HEK293T (cell line): ENCODE data around the gene PLCH2.

ENCODE experiments used
- CTCF ChIA-PET: fragments of 350-600 bp; formaldehyde crosslinking; extraction: SDS; loops from one replicate; lab custom pipeline; 2021; ENCODE audit warnings: antibody characterized with exemption, inconsistent platforms; lab: Yijun Ruan, JAX
- POLR2A ChIA-PET: fragments of 350-600 bp; formaldehyde crosslinking; extraction: SDS; loops from one replicate; lab custom pipeline; 2020; ENCODE audit warnings: antibody characterized with exemption, inconsistent platforms; lab: Yijun Ruan, JAX
- DNase-seq: peaks from one replicate; pipeline ENCODE4 v3.0.0; 2012; ENCODE audit warnings: mixed read lengths; ENCODE audit errors: extremely low spot score
- ARNT ChIP-seq: fragments of 450-650 bp; IDR thresholded peaks from 2 replicates; pipeline ENCODE4 v1.6.1; 2017; ENCODE audit warnings: mild to moderate bottlenecking
- BHLHE40 ChIP-seq: fragments of 450-650 bp; IDR thresholded peaks from 2 replicates; pipeline ENCODE4 v1.6.1; 2016; ENCODE audit warnings: mild to moderate bottlenecking, moderate library complexity, borderline replicate concordance
- CTBP1 ChIP-seq: fragments of 450-650 bp; IDR thresholded peaks from 2 replicates; pipeline ENCODE4 v1.6.1; 2016; ENCODE audit warnings: borderline replicate concordance
- ELF4 ChIP-seq: fragments of 450-650 bp; IDR thresholded peaks from 2 replicates; pipeline ENCODE4 v1.6.1; 2017; ENCODE audit warnings: antibody characterized with exemption
- FOXA1 ChIP-seq: fragments of 450-650 bp; IDR thresholded peaks from 2 replicates; pipeline ENCODE4 v1.6.1; 2016; ENCODE audit warnings: mild to moderate bottlenecking
- FOXK2 ChIP-seq: fragments of 450-650 bp; IDR thresholded peaks from 2 replicates; pipeline ENCODE4 v1.6.1; 2016; ENCODE audit warnings: mild to moderate bottlenecking
- FOXM1 ChIP-seq: fragments of 450-650 bp; IDR thresholded peaks from 2 replicates; pipeline ENCODE4 v1.6.1; 2017; ENCODE audit warnings: mild to moderate bottlenecking, borderline replicate concordance
- HDGF ChIP-seq: fragments of 450-650 bp; IDR thresholded peaks from 2 replicates; pipeline ENCODE4 v1.6.1; 2017; ENCODE audit warnings: antibody characterized with exemption, borderline replicate concordance
- L3MBTL2 ChIP-seq: fragments of 450-650 bp; conservative IDR thresholded peaks from 2 replicates; pipeline ENCODE4 v1.6.1; 2016; ENCODE audit warnings: mild to moderate bottlenecking
- LEF1 ChIP-seq: fragments of 450-650 bp; IDR thresholded peaks from 2 replicates; pipeline ENCODE4 v1.6.1; 2017; ENCODE audit warnings: mild to moderate bottlenecking, borderline replicate concordance
- NFRKB ChIP-seq: fragments of 450-650 bp; IDR thresholded peaks from 2 replicates; pipeline ENCODE4 v1.6.1; 2016; ENCODE audit warnings: mild to moderate bottlenecking, moderate library complexity
- SP1 ChIP-seq: fragments of 450-650 bp; IDR thresholded peaks from 2 replicates; pipeline ENCODE4 v1.6.1; 2017
- SUZ12 ChIP-seq: fragments of 450-650 bp; IDR thresholded peaks from 2 replicates; pipeline ENCODE4 v1.6.1; 2016; ENCODE audit warnings: mild to moderate bottlenecking
- TARDBP ChIP-seq: fragments of 450-650 bp; IDR thresholded peaks from 2 replicates; pipeline ENCODE4 v1.6.1; 2016
- ZNF384 ChIP-seq: fragments of 450-650 bp; IDR thresholded peaks from 2 replicates; pipeline ENCODE4 v1.6.1; 2016
- TF ChIP-seq, protein P1 (sequence below): fragments of 450-650 bp; IDR thresholded peaks from 2 replicates; pipeline ENCODE4 v1.6.1; 2016

Gene PLCH2

GRCh38 chr1:2483970-2484369 is 7.9 kb downstream of the PLCH2 start:
- ChIA-PET CTCF (no interaction called here), POLR2A (no interaction called here)
- DNase-seq, result no peak
- TF ChIP-seq ARNT (no peak), FOXA1 (no peak), ELF4 (no peak), HDGF (no peak), LEF1 (no peak), TARDBP (no peak), L3MBTL2 (no peak), CTBP1 (no peak), SUZ12 (no peak), FOXK2 (no peak), NFRKB (no peak), SP1 (no peak)
- TF ChIP-seq, protein P1, sequence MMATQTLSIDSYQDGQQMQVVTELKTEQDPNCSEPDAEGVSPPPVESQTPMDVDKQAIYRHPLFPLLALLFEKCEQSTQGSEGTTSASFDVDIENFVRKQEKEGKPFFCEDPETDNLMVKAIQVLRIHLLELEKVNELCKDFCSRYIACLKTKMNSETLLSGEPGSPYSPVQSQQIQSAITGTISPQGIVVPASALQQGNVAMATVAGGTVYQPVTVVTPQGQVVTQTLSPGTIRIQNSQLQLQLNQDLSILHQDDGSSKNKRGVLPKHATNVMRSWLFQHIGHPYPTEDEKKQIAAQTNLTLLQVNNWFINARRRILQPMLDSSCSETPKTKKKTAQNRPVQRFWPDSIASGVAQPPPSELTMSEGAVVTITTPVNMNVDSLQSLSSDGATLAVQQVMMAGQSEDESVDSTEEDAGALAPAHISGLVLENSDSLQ, result no peak

DNA sequence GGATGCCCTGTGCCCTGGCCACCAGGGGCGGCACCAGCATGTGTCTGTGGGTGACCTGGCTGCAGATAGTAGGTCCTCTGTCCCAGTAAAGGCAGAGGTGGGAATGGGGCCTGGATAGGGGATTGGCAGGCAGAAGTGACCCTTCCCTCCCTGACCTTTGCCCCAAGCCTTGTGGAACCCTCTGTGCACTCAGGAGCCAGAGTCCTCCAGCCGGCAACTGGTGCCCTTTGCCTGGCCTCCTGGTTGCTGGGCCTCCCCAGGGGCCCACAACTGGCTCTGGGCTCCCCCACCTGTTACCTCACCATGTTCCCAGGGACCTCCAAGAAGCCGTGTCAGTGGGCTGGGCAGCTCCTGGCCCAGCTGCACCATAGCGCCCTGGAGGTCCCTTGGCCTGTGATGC is 10.0 kb downstream of the PLCH2 start:
- CTCF ChIA-PET, result no interaction called here
- TF ChIP-seq LEF1, result no peak

DNA sequence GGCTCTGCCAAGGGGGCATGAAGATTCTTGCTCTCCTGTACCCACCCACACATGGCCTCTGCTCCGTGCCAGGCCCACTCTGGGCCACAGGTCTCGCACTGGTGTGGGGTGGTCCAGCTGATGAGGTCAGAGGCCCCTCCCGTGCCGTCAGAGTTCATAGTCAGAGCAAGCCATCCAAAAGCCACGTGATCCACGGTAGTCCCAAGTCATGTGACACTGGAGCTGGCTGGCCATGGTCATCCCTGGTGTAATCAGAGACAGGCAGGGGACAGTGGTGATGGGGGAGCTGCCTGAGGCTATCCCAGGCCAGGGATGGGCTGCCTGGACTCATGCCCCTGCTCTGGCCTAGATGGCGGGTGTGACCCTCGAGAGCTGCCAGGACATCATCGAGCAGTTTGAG is 10.5 kb downstream of the PLCH2 start:
- TF ChIP-seq ARNT, result no peak
- no peak for TF ChIP-seq LEF1
- no peak for TF ChIP-seq L3MBTL2
- TF ChIP-seq ZNF384, result no peak
- no peak for TF ChIP-seq FOXM1
- no peak for TF ChIP-seq SP1
- no peak for TF ChIP-seq TARDBP
- TF ChIP-seq FOXA1, result no peak
- TF ChIP-seq BHLHE40, result no peak
- no peak for TF ChIP-seq NFRKB
- no peak for TF ChIP-seq CTBP1
- TF ChIP-seq ELF4, result no peak
- no peak for TF ChIP-seq SUZ12
- TF ChIP-seq, protein P1, result no peak
- TF ChIP-seq FOXK2, result no peak
- no peak for TF ChIP-seq HDGF
- ChIA-PET CTCF (no interaction called here), POLR2A (no interaction called here)

More for the DNA sequence above, 10.0 kb downstream of the PLCH2 start:
- no peak for DNase-seq
- POLR2A ChIA-PET, result no interaction called here

GRCh38 chr1:2488688-2489087 is 12.6 kb downstream of the PLCH2 start:
- ChIA-PET POLR2A (no interaction called here), CTCF (no interaction called here)
- TF ChIP-seq ZNF384, result no peak
- no peak for TF ChIP-seq NFRKB
- no peak for TF ChIP-seq HDGF
- no peak for TF ChIP-seq SUZ12
- TF ChIP-seq L3MBTL2, result no peak
- TF ChIP-seq FOXK2, result no peak
- TF ChIP-seq TARDBP, result no peak
- no peak for TF ChIP-seq BHLHE40
- DNase-seq, result no peak

More for the DNA sequence above, 10.5 kb downstream of the PLCH2 start:
- no peak for DNase-seq

GRCh38 chr1:2489615-2490014 is 13.5 kb downstream of the PLCH2 start:
- POLR2A ChIA-PET, result no interaction called here
- DNase-seq, result no peak
- CTCF ChIA-PET, result no interaction called here
- TF ChIP-seq BHLHE40 (no peak), FOXK2 (no peak)
- TF ChIP-seq, protein P1, result no peak

- ChIA-PET POLR2A (no interaction called here), CTCF (no interaction called here)
- no peak for DNase-seq
- TF ChIP-seq ZNF384 (no peak), FOXA1 (no peak), ARNT (no peak), HDGF (no peak), SUZ12 (no peak), CTBP1 (no peak), ELF4 (no peak), FOXM1 (no peak), LEF1 (no peak), FOXK2 (no peak), TARDBP (no peak), BHLHE40 (no peak)
Measured at GRCh38 chr1:2492091-2492490, 16.0 kb downstream of the PLCH2 start.

- ChIA-PET CTCF (no interaction called here), POLR2A (no interaction called here)
- DNase-seq, result no peak
- TF ChIP-seq, protein P1, result no peak
Measured at GRCh38 chr1:2493218-2493617, 17.1 kb downstream of the PLCH2 start.
